ENCODE measurements around the gene HS3ST5. TPM values are rescaled to one million over a fixed set of nuclear protein-coding genes. Genes with fewer than 3 reads are reported as not detected.

Gene HS3ST5
- total and polyA plus RNA-seq, 7 donors, result 0.28 to 1.1 (median 0.36) TPM; not detected in 2

DNA sequence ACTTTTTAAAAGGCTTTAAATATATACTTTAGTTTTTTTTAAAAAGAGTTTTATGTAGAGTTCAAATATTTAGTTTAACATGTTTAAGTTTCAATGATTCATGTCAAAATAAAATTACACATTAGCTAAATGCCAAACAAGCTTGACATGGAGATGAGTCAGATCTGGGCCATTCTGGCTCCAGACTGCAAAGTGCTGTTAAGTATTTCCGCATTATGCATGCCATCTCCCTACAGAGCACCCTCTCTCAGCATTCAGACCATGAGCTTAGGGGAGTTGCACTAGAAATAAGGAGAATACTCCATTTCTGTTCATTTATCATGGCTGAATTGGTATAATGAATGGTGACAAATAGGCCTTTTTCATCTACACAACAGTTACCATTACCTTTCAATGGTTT, 21.5 kb upstream of the HS3ST5 start:
- Histone ChIP-seq H3K4me3 (no peak overlapping the region), H3K9me3 (no peaks in the 10 kb centered on the region), H3K27ac (no peak overlapping the region), H3K27me3 (no peaks in the 10 kb centered on the region), H3K4me1 (peaks cover 0 to 25% (median 4%) of the 10 kb centered on the region in 4 donors), H3K36me3 (no peaks in the 10 kb centered on the region)
- intact Hi-C loops (cut with DNase I), result no loop called here
- DNase-seq, result no peak
- WGBS, 2 donors, result 72 to 81% methylated on average over 1 of the region's 1 CpG
- TF ChIP-seq POLR2A (IDR thresholded peaks at IDR 0.05), result no peak

DNA sequence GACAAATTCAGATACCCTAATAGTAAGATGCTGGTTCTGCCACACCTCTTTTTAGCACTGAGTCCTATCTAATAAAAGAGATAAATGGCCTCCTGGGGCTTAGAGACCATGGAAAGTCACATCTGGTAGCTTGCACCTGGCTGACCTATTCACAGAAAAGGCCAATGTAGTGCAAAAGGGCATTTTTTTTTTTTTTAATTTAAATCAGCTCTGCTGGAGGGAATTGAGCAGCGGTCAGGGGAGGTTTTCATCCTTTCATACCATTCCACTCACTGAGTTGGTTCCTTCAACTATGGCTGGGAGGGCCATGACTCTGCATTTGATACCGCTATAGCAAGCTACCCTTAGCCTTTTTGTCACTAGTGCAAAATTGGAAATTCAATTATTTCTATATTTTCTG, 20.1 kb upstream of the HS3ST5 start:
- Histone ChIP-seq H3K4me3 (no peak overlapping the region), H3K27ac (no peak overlapping the region), H3K9me3 (no peaks in the 10 kb centered on the region), H3K4me1 (peaks cover 0 to 25% (median 4%) of the 10 kb centered on the region in 4 donors), H3K27me3 (no peaks in the 10 kb centered on the region), H3K36me3 (no peaks in the 10 kb centered on the region)
- no peak for DNase-seq
- WGBS, 2 donors, result 95 to 98% methylated on average over 2 of the region's 2 CpGs
- intact Hi-C loops (cut with DNase I), result no loop called here
- TF ChIP-seq POLR2A (IDR thresholded peaks at IDR 0.05) (no peak), EP300 (IDR thresholded peaks at IDR 0.05) (no peak), POLR2AphosphoS5 (IDR thresholded peaks at IDR 0.05) (no peak)
- TF ChIP-seq, protein P1, sequence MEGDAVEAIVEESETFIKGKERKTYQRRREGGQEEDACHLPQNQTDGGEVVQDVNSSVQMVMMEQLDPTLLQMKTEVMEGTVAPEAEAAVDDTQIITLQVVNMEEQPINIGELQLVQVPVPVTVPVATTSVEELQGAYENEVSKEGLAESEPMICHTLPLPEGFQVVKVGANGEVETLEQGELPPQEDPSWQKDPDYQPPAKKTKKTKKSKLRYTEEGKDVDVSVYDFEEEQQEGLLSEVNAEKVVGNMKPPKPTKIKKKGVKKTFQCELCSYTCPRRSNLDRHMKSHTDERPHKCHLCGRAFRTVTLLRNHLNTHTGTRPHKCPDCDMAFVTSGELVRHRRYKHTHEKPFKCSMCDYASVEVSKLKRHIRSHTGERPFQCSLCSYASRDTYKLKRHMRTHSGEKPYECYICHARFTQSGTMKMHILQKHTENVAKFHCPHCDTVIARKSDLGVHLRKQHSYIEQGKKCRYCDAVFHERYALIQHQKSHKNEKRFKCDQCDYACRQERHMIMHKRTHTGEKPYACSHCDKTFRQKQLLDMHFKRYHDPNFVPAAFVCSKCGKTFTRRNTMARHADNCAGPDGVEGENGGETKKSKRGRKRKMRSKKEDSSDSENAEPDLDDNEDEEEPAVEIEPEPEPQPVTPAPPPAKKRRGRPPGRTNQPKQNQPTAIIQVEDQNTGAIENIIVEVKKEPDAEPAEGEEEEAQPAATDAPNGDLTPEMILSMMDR (IDR thresholded peaks at IDR 0.05), result no peak

DNA sequence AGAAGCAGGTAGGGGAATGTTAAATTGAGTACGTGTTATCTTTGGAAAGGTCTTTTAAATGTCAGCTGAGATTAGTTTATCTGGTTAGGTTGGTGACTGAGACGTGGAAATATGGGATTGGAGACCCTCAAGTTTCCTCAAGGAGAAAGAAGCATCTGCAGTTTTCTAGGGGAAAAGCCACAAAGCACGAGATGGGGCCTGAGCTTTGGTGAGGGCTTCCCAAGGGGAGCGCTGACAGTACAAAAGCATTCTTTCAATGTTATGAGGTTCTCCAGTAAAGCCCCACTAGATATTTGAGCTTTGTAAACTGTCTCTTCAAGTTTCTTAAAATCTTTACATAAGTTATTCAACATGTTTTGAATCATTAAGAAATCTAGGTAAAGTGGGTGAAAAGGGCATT, 19.6 kb upstream of the HS3ST5 start:
- Histone ChIP-seq H3K9me3 (no peaks in the 10 kb centered on the region), H3K36me3 (no peaks in the 10 kb centered on the region), H3K27ac (no peak overlapping the region), H3K27me3 (no peaks in the 10 kb centered on the region), H3K4me3 (no peak overlapping the region), H3K4me1 (peaks cover 0 to 25% (median 4%) of the 10 kb centered on the region in 4 donors)
- DNase-seq, result no peak
- WGBS, 2 donors, result 81 to 84% methylated on average over 4 of the region's 4 CpGs
- intact Hi-C loops (cut with DNase I), result no loop called here
- TF ChIP-seq POLR2A (IDR thresholded peaks at IDR 0.05), result no peak
- TF ChIP-seq EP300 (IDR thresholded peaks at IDR 0.05), result no peak
- TF ChIP-seq POLR2AphosphoS5 (IDR thresholded peaks at IDR 0.05), result no peak
- TF ChIP-seq, protein P1 (IDR thresholded peaks at IDR 0.05), result no peak

DNA sequence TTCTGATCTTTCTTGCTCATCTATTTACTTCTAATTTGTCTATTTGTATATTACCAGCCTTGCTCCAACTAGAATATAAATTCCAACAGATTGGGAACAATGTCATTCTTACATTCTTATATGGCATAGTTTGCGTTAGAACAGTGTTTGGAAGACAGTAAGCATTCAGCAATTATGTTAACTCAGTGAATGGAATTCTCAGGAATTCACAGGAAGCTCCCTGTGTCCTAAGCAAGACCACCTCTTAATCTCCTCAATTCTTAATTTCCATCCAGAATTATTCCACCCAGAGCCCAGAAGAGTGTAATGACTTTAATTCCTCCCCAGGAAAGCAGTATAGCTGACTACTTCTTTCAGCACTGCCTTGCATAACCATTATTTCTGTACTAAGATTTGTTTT, 18.2 kb upstream of the HS3ST5 start:
- H3K4me3 ChIP-seq, result no peak overlapping the region
- H3K9me3 ChIP-seq, result no peaks in the 10 kb centered on the region
- no peak for DNase-seq
- 72 to 82% methylated on average over 1 of the region's 1 CpG for WGBS, 2 donors
- intact Hi-C loops (cut with DNase I), result no loop called here
- H3K27ac ChIP-seq, result no peak overlapping the region
- H3K36me3 ChIP-seq, result no peaks in the 10 kb centered on the region
- TF ChIP-seq, protein P1 (IDR thresholded peaks at IDR 0.05), result no peak
- TF ChIP-seq POLR2AphosphoS5 (IDR thresholded peaks at IDR 0.05) (no peak), POLR2A (IDR thresholded peaks at IDR 0.05) (no peak), EP300 (IDR thresholded peaks at IDR 0.05) (no peak)
- no peaks in the 10 kb centered on the region for H3K27me3 ChIP-seq
- H3K4me1 ChIP-seq, result peaks cover 0 to 19% (median 4%) of the 10 kb centered on the region in 4 donors

DNA sequence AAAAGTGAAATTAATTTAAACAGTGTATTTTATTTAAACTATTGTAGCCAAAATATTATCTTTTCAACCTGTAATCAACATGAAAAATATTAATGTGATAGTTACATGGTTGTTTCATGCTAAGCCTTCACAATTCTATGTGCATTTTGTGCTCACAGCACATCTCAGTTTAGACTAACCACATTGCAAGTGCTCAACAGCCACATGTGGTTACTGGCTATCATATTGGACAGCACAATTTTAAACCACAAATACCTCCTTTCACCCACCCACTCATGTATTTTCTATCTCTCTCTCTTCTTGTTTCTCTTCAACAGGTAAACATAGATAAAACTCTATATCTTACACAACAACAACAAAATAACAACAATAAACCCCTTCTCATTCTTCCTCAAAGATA, 12.5 kb upstream of the HS3ST5 start:
- H3K4me1 ChIP-seq, result no peaks in the 10 kb centered on the region
- intact Hi-C loops (cut with DNase I), result no loop called here
- no peaks in the 10 kb centered on the region for H3K36me3 ChIP-seq
- no peaks in the 10 kb centered on the region for H3K9me3 ChIP-seq
- no peaks in the 10 kb centered on the region for H3K27me3 ChIP-seq
- no peak overlapping the region for H3K4me3 ChIP-seq
- no peak overlapping the region for H3K27ac ChIP-seq
- no peak for TF ChIP-seq EP300 (IDR thresholded peaks at IDR 0.05)
- no peak for TF ChIP-seq POLR2AphosphoS5 (IDR thresholded peaks at IDR 0.05)
- TF ChIP-seq, protein P1 (IDR thresholded peaks at IDR 0.05), result no peak
- TF ChIP-seq POLR2A (IDR thresholded peaks at IDR 0.05), result no peak
- no peak for DNase-seq

Measured in sigmoid colon (tissue), 7 donors.